Left colon (tissue), 2 donors: Measurements from ENCODE around the gene POLR2M. TPM values are rescaled to one million over a fixed set of nuclear protein-coding genes. Genes with fewer than 3 reads are reported as not detected.

Experiments
- ATAC-seq: fragments of 200-7000 bp; cut with Tn5 transposase; one replicate; pipeline ENCODE4 v1.9.1; 2020; ENCODE audit warnings: mild to moderate bottlenecking, moderate library complexity
- DNase-seq, 2 donors: peaks; one replicate each; pipeline ENCODE4 v3.0.0-alpha.2; 2020
- intact Hi-C, 2 donors: fragments of 100-400 bp; cut with DNase I in 1 of 2; cut with micrococcal nuclease in 1 of 2; formaldehyde crosslinking; loops; one replicate each; pipeline versions ENCODE4 v1.11.2 to v1.14.0; 2022; cut with DNase I, micrococcal nuclease
- total RNA-seq, 2 donors: library from RNA; stranded (reverse); fragmentation: NEBNext Ultra II Directional; extraction: Animal tissue kit (Norgen Biotek cat#: 25700); gene quantifications; one replicate each; pipeline ENCODE4 v1.2.1, GENCODE V29; 2021
- donor health status: DM: no; HTN: no; CAD: no.
- donor health status: DM: yes; HTN: yes; CAD: no.

Gene POLR2M
- total RNA-seq, 2 donors from 2014 or later = 40.8 to 64.4 TPM

DNA sequence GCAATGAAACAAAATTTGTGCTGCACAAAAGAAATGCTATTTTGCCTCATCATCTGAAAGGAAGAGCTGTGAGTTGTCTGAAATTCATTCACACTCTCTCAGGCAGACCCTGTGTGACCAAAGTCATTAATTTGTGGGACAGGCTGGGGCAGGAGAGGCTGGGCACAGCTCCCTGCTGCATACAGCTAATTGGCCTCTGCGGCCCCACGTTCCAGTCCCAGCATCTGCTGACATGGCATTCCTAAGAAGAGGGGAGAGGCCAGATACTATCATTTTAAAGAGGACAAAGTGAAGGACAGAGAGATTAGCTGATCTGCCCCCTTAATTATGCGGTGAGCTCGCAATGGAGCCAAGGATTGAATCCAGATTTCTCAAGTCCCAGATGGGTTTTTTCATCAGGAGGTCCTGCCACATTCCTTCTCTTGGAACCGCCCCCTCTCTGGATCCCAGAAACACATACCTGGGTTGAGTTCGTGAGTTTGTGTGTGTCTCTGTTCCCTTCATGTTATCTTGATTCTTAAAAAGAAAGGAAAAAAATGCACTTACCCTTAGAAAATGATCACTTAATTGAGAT, 25.1 kb downstream of the POLR2M start:
- DNase-seq = no peak
- ATAC-seq = no peak
- intact Hi-C loops = no loop called here

DNA sequence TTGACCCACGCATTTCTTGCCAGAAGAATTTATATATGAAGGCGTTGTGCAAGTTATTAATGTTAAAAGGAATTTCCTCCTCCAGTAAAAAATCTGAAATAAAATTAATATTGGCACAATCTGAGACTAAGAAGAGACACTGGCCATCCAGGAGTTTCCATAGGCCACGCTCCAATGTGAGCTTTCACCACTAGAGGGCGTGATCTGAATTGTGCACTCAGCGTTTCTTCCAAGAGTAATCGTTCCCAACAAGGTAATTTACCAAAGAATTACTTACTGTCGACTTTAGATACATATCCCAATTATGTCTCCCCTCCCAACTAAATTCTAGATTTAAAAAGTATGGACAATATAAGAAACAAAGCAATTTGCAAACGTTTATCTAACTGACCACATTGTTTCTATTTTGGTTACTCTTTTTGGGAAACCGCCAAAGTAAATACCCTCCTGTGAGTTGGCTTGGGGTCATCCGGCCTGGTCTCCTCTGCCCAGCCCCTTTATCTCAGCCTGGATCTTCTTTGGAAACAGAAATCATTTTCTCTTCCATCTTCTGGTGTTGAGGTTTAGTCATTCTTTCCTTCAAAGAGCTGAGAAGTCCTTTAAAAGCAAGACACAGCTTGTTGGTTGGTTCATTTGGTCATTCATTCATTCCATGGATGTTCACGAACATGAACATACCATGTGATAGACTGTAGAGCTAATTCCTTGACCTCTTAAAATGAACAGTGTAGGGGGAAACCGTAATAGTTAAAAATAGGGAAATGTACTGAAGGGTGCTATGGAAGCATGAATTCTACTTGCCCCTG, 26.2 kb downstream of the POLR2M start:
- intact Hi-C loops = no loop called here
- peak in 1 of 2 donors; percentile 63 for DNase-seq
- ATAC-seq = peak; percentile 66

DNA sequence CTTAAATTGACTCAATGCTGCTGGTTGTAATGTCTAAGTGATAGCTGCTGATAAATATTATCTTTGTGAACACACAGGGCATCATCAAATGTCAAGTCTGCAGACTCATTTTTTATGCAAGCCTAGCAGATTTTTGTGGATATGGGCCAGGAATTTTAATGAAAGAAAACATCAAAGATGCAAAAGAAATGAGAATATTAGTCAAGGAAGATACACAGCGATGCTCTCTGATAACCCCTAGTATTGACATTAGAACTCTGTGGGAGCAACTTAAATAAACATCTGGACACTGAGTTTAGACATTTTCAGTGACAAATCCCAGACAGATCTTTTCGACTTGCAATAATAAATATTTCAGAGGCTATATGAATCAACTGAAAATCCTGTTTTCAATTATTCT, 28.3 kb downstream of the POLR2M start:
- intact Hi-C loops = no loop called here
- ATAC-seq (no peak), DNase-seq (no peak)

DNA sequence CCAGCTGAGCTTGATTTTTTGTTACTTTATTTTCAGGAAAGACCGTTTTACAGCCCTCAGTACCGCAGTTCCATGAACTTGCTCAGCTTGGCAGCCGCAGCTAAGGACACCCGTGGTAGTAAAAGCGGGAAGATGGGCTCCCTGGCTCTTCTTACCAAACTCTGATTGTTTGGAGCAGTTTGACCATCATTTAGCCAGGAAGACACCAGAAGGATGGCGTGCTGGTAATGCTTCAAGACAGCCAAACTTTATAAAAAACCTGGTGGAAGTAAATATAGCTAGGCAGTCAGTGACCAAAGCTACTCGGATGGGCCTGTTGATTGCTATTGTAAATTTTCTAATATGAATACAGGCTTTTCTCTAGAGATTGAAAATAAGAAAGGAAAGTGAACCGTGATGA, 28.9 kb downstream of the POLR2M start:
- DNase-seq = no peak
- intact Hi-C loops = no loop called here
- no peak for ATAC-seq

DNA sequence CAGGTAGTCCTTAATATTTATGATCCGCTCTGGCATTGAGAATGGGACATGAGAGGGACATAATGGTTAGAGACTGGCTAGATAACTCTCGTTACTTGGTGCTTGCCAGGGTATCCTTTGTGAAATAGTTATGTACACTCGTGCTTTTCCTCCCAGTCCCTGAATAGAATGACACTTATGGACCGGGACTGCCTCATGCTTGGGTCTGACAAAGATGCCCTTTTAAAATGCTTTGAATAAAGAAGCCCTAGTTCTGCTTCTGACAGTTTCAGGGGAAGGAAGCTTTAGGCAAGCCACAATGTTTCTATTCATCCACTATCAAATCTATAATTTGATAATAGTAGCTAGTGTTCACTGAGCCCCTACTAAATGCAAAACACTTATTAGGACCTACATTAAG, 29.4 kb downstream of the POLR2M start:
- ATAC-seq = no peak
- intact Hi-C loops = no loop called here
- no peak for DNase-seq

DNA sequence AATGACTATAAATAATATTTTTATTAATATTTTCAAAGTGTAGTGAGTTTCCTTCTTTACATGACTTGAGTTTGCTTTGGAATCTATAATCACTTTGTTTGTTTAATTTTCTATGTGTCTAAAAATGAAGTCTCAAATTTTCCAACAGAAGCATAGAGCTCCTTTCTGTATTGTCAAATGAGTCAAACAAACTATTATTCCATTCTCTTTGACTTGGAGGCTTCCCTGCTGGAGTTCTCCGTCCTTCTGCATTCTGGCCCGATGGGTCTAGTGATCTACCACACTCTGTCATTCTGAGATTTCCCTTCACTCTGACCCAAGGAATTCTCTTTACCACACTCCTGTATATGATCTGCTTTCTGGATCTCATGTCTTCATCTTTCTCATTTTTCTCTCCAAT, 30.1 kb downstream of the POLR2M start:
- intact Hi-C loops = no loop called here
- ATAC-seq (no peak), DNase-seq (no peak)

DNA sequence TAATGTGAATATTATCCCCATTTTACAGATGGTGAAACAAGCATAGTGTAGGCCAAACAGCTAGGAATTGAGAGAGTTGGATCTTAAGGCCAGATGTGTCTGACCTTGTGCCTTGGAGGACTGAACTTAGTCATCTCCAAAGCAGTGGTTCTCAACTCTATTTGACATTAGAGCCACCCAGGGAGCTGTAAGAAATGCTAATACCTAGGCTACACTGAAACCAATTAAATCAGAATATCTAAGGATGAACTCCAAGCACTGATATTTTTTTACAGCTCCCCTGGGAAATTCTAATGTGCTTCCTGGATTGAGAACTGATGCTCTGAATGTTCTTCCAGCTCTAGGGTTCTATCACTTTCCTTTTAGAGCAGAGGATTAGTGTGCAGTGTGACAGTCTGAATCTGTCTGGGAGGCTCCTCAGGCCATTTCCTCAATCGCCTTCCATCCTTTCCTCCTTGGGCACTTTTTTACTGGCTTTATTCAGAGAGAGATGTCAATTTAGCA, 32.3 kb downstream of the POLR2M start:
- intact Hi-C loops = no loop called here
- DNase-seq (no peak), ATAC-seq (no peak)

DNA sequence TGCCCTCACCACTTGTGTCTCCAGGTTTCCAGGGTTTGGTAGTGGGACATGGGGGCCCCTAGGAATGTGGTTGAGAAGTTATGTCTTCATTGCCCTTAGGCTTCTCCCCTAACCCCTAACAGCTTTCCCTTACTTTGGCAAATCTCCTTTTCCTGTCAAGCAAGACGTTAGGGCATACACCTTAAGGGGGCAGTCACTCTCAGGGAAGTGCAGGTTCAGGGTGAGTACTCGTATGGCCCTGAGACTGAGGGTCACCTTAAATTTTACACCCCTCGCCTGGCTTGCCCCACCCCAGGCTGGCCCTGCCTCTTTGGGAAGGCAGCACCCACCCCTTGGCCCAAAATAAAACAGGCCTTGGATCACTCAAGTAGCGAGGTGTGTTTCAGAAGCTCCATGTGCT, 33.5 kb downstream of the POLR2M start:
- DNase-seq (no peak), ATAC-seq (no peak)
- intact Hi-C loops = no loop called here

DNA sequence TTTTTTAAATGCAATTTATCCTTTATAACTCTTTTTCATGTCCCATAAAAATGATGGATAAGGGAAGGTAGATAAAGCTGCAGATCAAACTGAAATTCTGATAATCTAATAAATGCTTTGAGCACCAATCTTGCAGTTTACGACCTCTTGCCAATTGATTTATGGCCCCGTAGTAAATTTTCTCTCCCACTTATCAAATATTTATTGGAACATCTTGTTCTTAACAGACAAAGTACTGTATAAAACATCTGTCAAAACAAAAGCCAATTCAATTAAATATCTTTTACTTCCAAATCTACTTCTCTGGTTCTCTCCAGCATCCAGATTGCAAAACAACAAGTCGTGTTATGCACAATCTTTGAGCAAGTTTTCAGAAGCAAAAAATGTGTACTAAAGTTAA, 34.6 kb downstream of the POLR2M start:
- ATAC-seq (no peak), DNase-seq (no peak)
- intact Hi-C loops = no loop called here

DNA sequence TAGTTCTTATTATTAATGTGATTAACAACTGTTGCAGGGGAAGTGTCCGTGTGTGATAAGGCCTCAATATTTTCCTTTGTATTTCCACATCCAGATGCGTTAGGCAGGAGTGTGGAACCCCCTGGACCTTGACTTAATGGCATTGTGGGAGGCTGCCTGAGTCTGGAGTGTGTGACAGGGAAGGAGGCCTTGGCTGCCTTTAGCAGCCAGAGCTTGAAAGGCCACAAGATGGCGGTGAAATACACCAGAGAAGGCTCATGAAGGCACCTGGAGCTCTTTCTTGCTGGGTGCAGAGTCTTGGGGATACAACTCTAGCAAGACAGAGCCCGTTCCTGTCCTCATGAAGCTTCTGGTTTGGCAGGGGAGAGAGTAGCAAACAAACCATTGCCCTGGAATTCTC, 36.9 kb downstream of the POLR2M start:
- no peak for DNase-seq
- intact Hi-C loops = no loop called here
- no peak for ATAC-seq

DNA sequence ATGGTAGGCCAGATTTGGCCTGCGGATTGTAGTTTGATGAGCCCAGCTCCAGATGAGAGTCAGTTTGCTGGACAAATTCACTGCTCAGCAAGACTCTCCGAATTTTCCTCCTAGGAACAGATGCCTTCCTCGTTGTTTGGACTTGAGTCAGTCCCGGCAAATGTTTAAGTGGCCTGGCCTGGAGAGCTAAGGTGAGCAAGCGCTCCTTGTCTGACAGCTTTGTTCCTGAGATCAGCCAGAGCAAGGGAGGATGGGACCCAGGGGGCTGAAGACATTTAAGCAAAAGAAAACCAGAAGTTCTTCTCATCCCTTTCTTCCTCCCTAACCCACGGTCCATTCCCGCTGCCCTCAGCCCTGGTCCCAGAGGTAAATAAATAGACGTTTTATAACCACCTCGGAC, 40.3 kb downstream of the POLR2M start:
- DNase-seq = no peak
- intact Hi-C loops = no loop called here
- ATAC-seq = no peak

DNA sequence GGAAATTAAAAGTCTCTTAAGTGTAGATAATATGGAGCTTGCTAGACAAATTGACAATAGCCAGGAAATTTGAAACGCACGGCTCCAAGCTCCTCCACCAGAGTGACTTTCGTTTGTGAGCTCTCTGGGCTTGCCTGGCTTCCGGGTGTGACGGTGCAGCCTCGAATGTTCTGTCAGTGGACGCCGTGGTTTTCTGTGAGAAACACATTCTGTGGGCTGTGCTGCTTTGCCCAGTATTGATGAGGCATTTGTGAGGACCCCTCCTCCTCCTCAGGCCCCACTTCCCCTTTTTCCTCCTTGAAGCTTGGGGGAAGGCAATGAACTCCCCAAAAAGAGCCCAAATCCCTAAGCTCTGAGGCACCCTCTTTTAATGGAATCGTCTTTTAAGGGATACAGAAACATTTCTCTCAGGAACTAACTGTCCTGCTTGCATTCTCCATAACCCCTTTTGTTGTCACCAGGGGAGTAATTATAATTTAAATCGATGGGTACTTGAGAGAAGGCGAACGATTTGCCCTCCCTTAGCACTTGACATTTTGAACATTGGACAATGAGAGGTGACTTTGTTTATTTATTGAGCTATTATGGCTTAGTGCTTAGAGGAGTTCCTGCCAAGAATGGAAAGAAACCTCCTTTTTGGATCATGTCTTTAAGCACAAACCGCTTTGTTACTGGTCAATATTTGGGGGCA, 40.8 kb downstream of the POLR2M start:
- DNase-seq = no peak
- intact Hi-C loops = no loop called here
- ATAC-seq = peak; percentile 18

DNA sequence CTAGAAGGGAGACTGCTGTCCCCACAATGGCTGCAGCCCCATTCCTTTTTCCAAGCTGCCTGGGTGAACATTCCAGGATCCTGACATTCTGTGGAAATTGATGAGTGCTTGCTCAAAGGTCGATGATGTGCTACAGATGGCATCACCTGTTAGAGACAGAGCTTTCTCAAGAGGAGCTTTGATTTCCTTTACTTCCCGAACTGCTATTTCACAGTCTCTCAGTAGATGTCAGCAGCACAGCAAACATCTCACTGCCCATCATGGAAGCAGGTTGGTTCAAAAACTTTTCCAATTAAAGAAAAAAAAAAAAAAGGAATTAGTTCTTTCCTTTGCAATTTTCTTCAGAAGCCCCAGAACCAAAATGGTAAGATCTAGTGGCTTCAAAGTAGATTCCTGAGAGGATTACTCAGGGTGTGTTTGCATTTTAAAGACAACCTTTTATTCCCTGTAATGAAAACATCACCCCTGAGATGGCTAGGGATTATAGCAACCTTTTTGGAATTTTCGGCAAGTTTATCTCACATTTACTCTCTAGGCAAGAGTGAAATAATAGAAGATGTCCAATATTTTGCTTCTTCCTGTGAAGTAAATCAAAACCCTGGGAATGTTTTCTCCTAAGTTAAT, 44.8 kb downstream of the POLR2M start:
- ATAC-seq (peak; percentile 80), DNase-seq (no peak)
- intact Hi-C loops = loop anchor here in 1 of 2 donors (2.0 to 10.0 kb wide), 2 partner anchors 110 to 334 kb away; no protein-coding TSS in a partner anchor

DNA sequence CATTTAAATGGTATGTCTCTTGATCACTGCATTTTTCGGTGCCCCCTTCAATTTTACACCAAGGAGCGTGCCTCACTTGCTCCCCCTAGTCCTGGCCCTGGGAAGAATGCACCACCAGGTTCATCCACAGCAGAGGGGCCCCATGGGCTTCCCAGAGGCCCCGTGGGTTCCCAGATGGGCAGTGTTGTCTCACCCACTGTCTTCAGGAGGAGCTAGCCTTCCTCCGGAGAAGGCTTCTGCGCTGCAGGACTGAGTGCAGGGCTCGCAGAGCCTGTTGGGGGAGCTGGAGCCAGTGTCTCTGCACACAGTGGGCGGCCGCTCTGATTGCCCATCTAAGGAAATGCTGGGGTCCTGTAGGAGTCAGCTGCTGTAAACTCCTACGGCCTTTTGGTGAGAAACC, 45.9 kb downstream of the POLR2M start:
- intact Hi-C loops = loop anchor here in 1 of 2 donors (10.0 kb wide), 1 partner anchor 332 kb away; no protein-coding TSS in a partner anchor
- ATAC-seq (no peak), DNase-seq (peak in 1 of 2 donors; percentile 13)

DNA sequence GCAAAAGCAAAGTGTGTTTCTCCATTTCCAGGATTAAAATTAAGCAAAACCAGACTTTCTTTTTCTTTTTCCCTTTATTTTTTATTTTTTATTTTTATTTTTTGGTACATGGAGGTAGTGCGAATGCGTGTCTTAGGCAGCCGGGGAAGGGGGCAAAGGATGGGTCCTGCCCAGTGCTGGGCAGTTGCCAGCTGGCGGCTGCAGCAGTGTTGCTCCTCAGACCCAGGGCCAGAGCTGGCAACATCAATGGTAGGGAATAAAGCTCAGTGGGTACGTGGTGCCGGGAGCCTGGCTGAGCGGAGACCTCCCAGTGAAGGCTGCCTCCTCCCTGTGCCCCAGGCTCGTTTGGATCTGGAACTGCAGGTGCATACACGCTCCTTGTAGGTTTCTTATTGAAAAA, 46.3 kb downstream of the POLR2M start:
- intact Hi-C loops = loop anchor here in 1 of 2 donors (10.0 kb wide), 1 partner anchor 332 kb away; no protein-coding TSS in a partner anchor
- no peak for ATAC-seq

DNA sequence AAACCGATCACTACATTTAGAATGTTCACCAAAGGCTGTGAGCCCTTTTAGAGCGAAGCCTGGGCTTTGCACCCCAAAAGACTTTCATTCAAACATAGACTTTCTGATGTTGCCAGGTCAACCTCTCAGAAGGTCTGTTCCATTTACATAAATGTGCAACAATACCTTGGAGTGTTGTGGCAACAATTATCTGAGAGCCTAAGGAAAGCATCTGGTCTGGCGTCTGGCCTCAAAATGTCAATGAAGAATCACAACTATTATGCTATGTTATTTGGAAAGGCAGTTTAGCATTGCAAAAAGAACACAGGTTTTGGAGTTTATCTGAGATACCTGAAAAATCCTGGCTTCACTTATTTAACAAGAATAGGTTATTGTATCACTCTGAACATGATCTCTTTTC, 50.0 kb downstream of the POLR2M start:
- DNase-seq (no peak), ATAC-seq (no peak)

More for the DNA sequence above, 46.3 kb downstream of the POLR2M start:
- no peak for DNase-seq

DNA sequence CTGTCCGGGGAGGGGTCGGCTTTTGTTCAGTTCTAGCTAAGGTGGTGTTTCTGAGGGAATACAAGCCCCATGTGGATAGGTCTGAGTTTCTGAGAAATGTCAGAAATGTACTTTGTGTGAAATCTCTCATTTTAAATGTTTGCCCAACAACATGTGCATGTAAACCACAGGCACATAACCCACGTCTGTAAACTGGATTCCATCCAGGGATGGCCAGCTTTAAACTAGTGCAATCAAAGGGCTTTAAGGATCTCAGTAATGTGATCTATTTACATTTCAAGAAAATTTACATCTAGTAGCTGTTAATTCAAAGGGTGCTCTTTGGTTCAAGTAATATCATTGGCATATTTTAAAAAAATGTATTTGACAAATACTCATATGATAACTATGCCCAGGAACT, 52.0 kb downstream of the POLR2M start:
- ATAC-seq (no peak), DNase-seq (no peak)
- intact Hi-C loops = loop anchor here in 1 of 2 donors (10.0 kb wide), 1 partner anchor 326 kb away; no protein-coding TSS in a partner anchor

More for the DNA sequence above, 50.0 kb downstream of the POLR2M start:
- intact Hi-C loops = loop anchor here in 1 of 2 donors (10.0 kb wide), 1 partner anchor 328 kb away; no protein-coding TSS in a partner anchor

DNA sequence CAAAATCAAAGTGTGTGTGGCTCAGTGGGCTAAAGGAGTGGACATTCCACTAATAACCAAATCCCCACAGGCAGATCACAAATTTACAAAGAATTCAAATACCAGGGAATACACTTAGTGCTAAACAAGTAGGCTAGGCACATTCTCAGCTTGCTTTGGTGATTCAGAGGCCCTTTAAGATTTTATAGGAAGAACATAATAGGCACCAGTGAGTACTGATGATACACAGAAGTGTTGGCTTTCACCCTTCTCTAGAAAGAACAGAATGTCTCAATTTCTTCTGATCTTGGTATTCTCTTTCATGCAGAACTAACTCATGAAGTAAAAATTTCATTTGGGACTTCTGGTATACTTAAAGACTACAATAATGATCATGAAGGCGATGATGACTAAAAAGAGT, 55.0 kb downstream of the POLR2M start:
- intact Hi-C loops = no loop called here
- DNase-seq (no peak), ATAC-seq (no peak)

DNA sequence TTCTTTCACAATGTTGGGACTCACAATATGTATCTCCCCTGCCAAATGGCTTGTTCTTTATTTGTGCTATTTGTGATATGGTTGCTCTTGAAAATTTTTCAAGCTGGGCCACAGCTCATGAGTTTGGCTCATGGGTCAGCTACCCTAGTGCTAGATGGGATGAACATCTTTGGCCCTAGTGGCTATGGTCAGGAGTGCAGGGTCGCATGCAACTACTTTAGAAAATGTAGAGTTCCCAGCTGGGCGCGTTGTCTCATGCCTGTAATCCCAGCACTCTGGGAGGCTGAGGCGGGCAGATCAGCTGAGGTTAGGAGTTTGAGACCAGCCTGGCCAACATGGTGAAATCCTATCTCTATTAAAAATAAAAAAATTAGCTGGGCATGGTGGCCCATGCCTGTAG, 55.8 kb downstream of the POLR2M start:
- intact Hi-C loops = no loop called here
- ATAC-seq (no peak), DNase-seq (no peak)
